ENCODE results near the gene FBXO24. TPM values are rescaled to one million over a fixed set of nuclear protein-coding genes. Genes with fewer than 3 reads are reported as not detected.

The FBXO24 gene
- total RNA-seq, result 0.32 and 1.2 TPM in 2 replicates

GRCh38 chr7:100586266-100587025, at the start of gene FBXO24:
TSS of gene FBXO24 (plus strand) at chr7:100586328. CDS start at chr7:100586626, 298 bp downstream.

DNA sequence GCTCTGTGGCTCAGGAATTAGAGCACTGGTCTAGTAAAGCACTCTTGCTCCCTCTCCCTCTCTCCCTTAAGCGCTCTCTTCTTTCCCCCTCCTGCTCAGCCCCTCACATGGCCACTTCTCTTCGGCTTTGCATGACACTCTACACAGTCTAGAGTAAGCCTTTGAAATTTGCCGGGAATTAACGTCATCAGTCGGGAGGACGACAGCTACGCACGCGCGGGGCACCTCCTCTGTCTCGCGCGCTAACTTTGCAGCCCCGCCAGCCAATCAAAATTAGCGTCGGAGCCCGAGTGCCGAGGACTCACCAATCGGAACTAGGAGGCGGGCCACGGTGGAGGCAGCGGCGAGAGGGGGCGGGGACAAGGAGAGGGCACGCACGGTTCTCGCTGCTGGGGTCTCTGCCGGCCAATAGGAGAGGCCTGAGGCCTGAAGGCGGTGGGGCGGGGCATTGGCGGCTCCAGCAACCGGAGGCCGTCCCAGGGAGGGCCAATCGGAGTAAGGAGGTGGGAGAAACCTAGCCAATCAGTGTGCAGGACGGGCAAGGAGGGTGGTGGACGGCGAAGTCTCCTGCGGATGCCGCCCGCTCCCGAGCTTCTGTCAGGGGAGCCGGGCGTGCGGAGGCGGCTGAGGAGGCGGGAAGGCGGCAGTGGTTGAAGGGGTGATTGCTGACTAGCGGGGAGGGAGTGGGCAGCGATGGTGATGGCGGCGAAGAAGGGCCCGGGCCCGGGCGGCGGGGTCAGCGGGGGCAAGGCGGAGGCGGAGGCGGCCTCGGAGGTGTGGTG, 47.3 kb upstream of the FBXO24 start, which contains the start of gene AGFG2:
TSS of gene AGFG2 (plus strand) at position 550 of the 782 bp plus-strand sequence. CDS start at position 694, 144 bp downstream.

DNA sequence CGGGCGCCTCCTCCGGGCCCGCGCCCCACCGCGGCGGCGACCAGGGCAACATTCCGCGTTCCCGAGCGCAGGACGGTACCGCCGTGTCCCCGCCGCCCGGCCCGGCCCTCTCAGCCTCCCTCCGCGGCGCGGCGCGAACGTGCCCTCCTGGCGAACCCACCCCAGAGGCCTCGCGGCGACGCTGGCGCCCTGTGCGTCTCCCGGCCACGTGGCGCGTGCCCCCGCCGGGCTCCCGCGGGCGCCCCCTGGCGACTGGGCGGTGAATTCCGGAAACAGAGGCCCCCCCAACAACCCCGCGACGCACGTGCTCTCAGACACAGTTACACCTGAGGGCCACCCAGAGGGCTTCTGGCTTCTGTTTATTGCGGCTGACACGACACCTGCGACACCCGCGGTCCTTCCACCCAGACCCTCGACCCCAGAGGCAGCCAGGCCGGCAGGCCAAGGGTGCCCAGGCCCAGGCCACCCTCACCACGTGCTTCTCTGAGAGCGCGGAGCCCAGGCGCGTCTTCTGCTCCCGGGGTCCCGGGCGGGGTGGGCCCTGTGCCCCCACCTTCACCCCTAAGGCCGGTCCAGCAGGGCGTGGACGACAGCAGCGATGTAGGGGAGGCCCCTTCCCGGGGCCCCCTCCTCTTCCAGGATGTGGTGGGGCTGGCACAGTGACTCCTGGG, 12.3 kb upstream of the FBXO24 start, which contains the start of gene SAP25:
TSS of gene SAP25 (minus strand) at position 210 of the 671 bp plus-strand sequence. CDS start at position 52, 158 bp downstream.

DNA sequence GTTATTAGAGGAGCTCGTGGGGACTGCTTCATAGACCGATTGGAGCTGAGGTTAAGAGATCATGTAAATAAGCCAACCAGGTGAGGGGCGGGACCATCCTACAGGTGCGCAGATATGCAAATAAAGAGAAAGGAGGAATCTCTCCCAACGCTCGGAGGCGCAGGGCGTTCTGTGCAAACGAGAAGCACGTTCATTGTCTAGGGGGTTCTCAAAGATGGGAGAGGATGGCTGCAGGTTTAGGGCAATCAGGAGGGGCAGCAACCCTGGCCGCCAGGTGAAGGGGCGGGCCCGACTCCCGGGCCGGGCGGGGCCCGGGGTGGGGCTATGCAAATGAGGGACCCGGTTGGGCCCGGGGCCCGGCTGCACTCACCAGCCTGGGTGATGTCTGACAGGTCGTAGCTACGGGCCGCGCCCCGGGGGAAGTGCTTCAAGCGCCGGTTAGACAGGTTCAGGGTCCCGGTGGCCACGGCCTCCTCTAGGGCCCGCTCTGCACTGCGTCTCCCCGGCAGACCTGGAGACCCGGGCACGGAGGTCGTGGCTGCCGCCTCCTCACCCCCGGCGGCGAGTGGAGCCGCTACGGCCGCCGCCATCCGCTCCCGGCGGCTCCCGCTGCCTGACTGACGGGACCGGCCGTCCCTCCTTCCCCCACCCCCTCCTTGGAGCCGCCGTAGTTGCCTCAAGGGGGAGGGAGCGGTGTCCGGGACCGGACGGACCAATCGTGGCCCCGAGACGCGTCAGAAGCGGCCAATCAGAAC, 440 bp upstream of the FBXO24 start, which contains the start of gene LRCH4:
TSS of gene LRCH4 (minus strand) at position 619 of the 755 bp plus-strand sequence. CDS start at position 590, 29 bp downstream.

DNA sequence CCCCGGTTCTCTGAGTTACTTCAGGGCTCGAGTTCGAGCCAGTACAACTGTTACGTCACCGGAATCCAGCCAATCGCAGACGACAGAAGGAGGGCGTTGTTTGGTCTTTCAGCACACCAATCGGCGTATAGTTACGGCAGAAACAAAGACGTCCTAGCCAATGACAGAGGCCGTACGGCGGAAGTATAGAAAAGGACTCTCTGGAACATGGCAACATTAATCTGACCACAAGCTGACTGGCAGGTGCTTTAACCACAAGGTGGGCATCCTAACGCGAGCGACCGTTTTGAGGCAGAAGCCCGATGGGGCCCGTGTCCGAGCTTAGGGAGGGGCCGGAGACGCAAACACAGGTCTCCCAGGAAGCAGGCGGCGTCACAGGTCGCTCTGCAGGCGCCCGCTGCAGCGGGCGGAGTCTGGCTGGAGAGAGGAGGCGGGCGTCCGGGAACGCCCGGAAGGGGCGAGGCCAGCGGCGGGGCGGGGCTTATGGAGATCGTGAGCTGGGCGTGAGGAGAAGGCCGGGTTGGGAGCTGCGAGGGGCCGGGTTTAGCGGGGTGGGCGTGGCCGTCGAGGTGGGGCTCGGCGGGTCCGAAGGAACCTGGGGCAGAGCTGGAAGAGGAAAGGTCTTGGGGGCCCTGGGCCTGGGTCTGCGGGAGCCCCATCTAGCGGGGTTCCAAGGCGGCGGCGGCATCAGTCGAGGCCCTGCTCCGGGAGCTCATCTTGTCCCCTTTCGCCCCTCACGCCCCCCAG, 26.0 kb downstream of the FBXO24 start, which contains the start of gene MOSPD3:
TSS of gene MOSPD3 (plus strand) at position 558 of the 747 bp plus-strand sequence. CDS start 252 bp downstream, outside the sequence.

GRCh38 chr7:100641463-100641859, 55.3 kb downstream of the FBXO24 start, which contains the start of gene TFR2:
TSS of gene TFR2 (minus strand) at chr7:100641552. CDS start at chr7:100641509, 43 bp downstream.

Small RNAs within 50 kb of the gene (small RNA-seq; reads per million reads assigned to genes)
- gene SAP25, result not detected

Other genes starting within 250 kb of the FBXO24 start
- 10.7 and 13.4 TPM in 2 replicates for gene PILRB, start 228.2 kb upstream of the FBXO24 start, total RNA-seq
- gene PILRA, start 212.8 kb upstream of the FBXO24 start, total RNA-seq, result 0.36 TPM in 1 of 2 replicates, not detected in the other
- gene ZCWPW1, start 157.6 kb upstream of the FBXO24 start, total RNA-seq, result 1.6 and 2.1 TPM in 2 replicates
- 34.1 and 34.2 TPM in 2 replicates for gene MEPCE, start 156.5 kb upstream of the FBXO24 start, total RNA-seq
- gene PPP1R35, start 149.8 kb upstream of the FBXO24 start, total RNA-seq, result 11.5 and 15.4 TPM in 2 replicates
- 0.32 TPM in 1 of 2 replicates, not detected in the other for gene SPACDR, start 122.1 kb upstream of the FBXO24 start, total RNA-seq
- gene TSC22D4, start 107.1 kb upstream of the FBXO24 start, total RNA-seq, result 28.4 and 31.6 TPM in 2 replicates
- gene NYAP1, start 102.4 kb upstream of the FBXO24 start, total RNA-seq, result 3.0 and 4.7 TPM in 2 replicates
- 14.2 and 15.6 TPM in 2 replicates for gene AGFG2, start 47.1 kb upstream of the FBXO24 start, total RNA-seq
- not detected in 2 replicates for gene SAP25, start 12.4 kb upstream of the FBXO24 start, total RNA-seq
- gene LRCH4, start 199 bp upstream of the FBXO24 start, total RNA-seq, result 22.1 and 28.4 TPM in 2 replicates
- gene PCOLCE, start 16.0 kb downstream of the FBXO24 start, total RNA-seq, result 254 and 321 TPM in 2 replicates
- 7.9 and 13.6 TPM in 2 replicates for gene MOSPD3, start 26.2 kb downstream of the FBXO24 start, total RNA-seq
- 0.49 and 1.1 TPM in 2 replicates for gene TFR2, start 55.2 kb downstream of the FBXO24 start, total RNA-seq
- gene ACTL6B, start 70.1 kb downstream of the FBXO24 start, total RNA-seq, result not detected in 2 replicates
- 108 and 144 TPM in 2 replicates for gene GNB2, start 87.4 kb downstream of the FBXO24 start, total RNA-seq
- gene GIGYF1, start 107.9 kb downstream of the FBXO24 start, total RNA-seq, result 22.8 and 26.9 TPM in 2 replicates
- 23.5 and 23.7 TPM in 2 replicates for gene POP7, start 119.8 kb downstream of the FBXO24 start, total RNA-seq
- not detected in 2 replicates for gene EPO, start 134.1 kb downstream of the FBXO24 start, total RNA-seq
- not detected in 2 replicates for gene ZAN, start 147.3 kb downstream of the FBXO24 start, total RNA-seq
- 111 and 120 TPM in 2 replicates for gene EPHB4, start 241.2 kb downstream of the FBXO24 start, total RNA-seq